ENCODE measurements around the gene SH2D1A.
"Not testable (repeated sequence)": the region's sequence is repeated elsewhere in the genome, so short reads cannot be mapped to it uniquely, and the experiment has no call there.

Gene SH2D1A

DNA sequence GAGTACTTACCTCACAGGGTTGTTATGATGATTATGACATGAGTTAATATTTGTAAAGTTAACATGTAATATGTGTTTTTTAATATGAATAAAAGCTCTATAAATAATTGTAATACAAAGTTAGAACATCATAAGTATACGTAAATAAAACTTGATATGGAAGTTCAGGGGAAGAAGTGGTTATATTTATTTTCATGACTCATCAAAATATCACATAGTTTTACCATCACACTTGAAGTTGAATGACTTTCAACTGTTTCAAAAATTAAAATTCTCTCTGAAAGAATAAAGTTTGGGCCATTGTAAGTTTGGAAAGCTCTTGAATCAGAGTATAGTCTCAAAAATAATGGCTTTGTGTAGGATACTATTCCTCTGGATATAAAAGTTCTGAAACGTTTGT lies 8.3 kb downstream of the SH2D1A start:
- DNase-seq (ENCODE audit: low spot score) = no peak

- DNase-seq (ENCODE audit: low spot score) = no peak
Measured at GRCh38 chrX:124358800-124359383, 12.5 kb downstream of the SH2D1A start.

DNA sequence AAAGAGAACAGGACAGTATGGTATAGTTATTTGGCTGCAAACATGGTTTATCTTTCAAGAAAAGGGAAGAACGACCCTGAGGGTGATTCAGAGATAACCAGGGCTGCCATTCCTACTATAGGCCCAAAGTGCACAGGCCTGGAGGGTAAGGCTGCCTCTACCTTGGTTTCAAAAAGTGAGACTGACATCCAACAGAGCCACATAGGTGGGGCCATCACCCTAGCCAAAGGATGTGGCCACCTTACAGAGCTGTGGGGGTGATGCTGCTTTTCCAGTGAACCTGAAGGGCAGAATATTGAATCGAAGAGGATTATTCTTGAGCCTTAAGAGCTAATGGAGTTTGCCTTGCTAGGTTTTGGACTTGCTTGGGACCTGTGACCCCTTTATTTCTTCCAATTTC lies 15.7 kb downstream of the SH2D1A start:
- no peak for DNase-seq (ENCODE audit: low spot score)

DNA sequence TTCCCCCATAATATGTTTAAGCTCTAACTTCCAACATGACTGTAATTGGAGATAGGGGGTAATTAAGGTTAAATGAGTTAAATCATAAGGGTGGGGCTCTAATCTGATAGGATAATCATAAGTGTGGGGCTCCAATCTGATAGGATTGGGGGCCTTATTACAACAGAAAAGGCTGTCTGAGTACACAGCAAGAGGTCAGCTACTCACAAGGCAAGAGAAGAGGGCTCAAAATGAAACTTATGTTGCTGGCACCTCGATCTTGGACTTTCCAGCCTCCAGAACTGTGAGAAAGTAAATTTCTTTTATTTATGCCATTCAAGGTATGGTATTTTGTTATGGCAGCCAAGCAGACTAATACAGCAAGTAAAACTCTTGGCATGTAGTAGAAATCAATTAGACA lies 16.4 kb downstream of the SH2D1A start:
- DNase-seq (ENCODE audit: low spot score) = no peak

- no peak for DNase-seq (ENCODE audit: low spot score)
Measured at GRCh38 chrX:124369722-124370121, 23.4 kb downstream of the SH2D1A start.

DNA sequence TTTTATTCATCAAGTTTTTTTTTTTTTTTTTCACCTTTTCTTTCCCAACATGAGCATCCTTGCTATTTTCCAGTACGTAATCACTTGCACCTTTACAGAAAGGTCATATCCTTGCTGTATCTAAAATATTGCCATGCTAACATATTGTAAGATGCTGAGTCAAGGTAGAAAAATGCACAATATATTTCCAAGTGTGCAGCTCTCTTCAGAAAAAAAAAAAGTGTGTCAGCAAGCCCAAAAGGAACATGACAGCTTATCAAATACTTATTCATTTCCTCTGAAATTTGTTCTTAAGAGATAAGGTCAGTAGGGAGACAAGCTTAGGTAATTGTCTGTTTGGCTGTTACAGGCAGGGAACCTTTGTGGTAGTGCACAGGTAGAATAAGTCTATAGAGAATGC lies 27.0 kb downstream of the SH2D1A start:
- no peak for DNase-seq (ENCODE audit: low spot score)

DNA sequence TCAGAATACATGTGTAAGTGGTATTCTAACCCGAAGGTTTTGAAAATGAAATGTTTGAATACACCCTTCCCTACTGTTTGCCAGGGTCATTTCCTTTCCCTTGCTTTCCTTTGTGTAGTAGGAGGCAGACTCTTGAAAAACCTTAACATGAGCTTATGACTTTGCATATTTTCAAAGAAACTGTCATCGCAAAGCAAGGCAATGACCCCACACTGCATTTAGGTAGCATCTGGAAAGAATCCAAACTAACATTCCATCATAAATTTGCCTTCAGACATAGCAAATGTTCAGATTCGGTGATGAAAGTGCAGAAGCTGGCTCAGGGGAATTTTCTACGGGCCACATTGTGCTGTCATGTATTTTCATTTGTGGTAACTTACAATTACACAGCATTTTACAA lies 32.3 kb downstream of the SH2D1A start:
- no peak for DNase-seq (ENCODE audit: low spot score)

- DNase-seq (ENCODE audit: low spot score) = no peak
Measured at GRCh38 chrX:124383354-124383753, 37.0 kb downstream of the SH2D1A start.

GRCh38 chrX:124386401-124386800 lies 40.0 kb downstream of the SH2D1A start:
- no peak for DNase-seq (ENCODE audit: low spot score)

GRCh38 chrX:124388562-124388961 lies 42.2 kb downstream of the SH2D1A start:
- DNase-seq (ENCODE audit: low spot score) = peak; percentile 75

DNA sequence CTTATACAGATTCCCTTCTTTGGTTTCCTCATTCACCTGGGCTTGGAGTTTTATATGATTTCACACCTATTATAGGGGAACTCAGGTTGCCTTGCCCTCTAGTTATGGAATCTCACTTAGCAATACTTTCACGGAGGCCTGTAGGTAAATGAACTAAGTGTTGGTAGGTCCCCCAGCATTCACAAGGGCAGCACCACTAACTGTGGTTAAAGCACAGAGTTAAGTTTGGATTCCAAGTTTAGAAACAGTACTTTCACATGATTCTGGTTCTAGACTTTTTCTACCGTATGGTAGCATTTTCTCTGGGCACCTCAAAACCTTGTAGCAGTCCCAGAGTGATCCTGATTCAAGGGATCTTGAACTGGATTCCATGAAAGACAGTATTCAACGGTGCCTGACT lies 46.4 kb downstream of the SH2D1A start:
- DNase-seq (ENCODE audit: low spot score) = no peak

DNA sequence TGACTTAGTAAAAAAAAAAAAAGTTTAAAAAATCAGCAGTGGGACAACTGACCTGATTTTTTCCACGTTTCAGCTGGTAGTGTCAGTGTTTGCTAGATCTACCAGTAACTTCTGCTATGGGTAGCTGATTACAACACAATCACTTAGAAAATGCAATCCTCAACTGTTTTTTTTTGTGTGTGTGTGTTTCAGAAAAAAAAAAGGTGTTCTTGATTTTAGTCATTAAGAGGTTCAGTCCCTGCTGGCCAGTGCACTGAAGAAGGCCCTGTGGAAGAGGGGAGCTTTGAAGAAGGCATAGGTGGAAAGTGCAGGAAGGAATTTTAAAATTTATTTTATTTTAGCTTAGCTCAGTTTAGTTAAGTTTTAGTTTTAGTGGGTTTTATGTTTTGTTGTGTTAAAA lies 46.9 kb downstream of the SH2D1A start:
- DNase-seq (ENCODE audit: low spot score) = no peak

- DNase-seq (ENCODE audit: low spot score) = no peak
Measured at GRCh38 chrX:124393659-124394058, 47.3 kb downstream of the SH2D1A start.

- DNase-seq (ENCODE audit: low spot score) = no peak
Measured at GRCh38 chrX:124395145-124395880, 49.0 kb downstream of the SH2D1A start.

DNA sequence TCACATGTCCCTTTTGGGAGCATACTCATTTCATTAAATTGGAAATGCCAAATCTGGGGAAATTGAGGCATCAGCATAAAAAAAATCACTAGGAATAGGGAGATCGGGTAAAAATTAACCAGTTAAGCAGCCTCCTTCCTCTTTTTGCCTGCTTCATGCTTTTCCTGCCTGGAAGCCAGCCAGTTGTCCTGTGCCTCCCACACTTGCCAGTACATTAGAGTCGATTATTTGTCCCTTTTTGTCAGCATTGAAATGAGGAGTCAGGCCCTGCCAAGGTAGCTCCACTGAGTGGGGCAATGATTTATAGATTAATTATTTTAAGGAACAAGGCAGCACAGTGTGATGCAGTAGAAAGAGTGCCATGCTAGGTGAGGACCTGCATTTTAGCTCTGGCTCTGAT lies 55.3 kb downstream of the SH2D1A start:
- peak; percentile 6 for DNase-seq (ENCODE audit: low spot score)

DNA sequence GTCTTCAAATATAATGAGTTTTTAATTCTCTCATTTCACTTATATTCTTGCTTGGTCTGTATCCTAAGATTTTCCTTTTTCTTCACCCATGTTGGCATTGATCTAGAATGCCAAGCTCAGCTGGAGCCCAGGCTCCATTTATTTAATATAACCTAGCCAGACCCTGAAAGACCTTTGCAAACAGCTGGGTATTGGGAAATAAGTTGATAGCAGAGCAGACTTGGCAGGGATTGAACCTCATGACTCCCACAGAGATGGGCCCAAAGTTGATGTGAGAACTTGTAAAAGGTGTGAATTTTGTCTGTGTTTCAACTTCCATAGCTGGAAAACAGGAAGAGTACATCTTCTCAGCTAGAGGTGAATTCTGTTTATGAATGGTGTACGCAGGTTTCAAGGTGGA lies 59.5 kb downstream of the SH2D1A start:
- no peak for DNase-seq (ENCODE audit: low spot score)

- DNase-seq (ENCODE audit: low spot score) = peak; percentile 69
Measured at GRCh38 chrX:124406294-124407014, 60.1 kb downstream of the SH2D1A start.

DNA sequence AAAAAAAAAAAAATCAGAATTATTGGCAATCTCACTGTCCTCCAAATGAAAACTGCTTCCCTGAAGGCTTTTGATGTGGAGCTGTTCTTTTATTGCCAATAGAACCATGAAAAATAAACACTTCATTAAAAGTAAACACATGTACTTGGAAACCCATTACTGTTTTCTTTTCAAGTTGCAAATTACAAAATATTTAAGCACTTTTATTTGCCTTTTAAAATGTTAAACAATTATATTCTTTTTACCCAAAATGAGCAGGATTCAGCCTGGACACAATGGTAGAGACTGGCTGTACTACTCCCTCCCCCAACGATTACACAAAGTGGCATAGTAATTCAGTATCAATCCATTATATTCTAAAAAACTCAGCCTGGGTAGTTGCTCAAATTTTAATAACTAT lies 60.9 kb downstream of the SH2D1A start:
- no peak for DNase-seq (ENCODE audit: low spot score)

GRCh38 chrX:124408380-124408779 lies 62.0 kb downstream of the SH2D1A start:
- DNase-seq (ENCODE audit: low spot score) = not testable (repeated sequence)

DNA sequence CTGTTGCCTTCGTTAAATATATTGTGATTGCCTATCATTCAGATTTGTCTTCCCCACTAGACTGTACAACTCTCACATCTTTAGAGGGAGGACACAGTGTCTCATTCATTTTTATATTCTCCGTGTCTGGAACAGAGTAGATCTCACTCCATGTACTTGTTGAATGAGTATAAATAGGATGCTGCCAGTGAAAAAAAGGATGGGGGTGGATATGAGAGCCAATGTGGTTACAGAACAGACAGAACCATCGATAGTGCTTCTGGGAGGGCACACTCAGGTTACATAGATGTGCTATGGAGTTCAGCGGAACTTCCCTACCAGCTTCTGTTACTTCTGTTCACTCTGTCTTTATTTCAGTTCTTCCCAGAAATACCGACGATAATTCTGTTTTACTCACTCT lies 66.9 kb downstream of the SH2D1A start:
- no peak for DNase-seq (ENCODE audit: low spot score)

GRCh38 chrX:124414281-124414680 lies 67.9 kb downstream of the SH2D1A start:
- no peak for DNase-seq (ENCODE audit: low spot score)

DNA sequence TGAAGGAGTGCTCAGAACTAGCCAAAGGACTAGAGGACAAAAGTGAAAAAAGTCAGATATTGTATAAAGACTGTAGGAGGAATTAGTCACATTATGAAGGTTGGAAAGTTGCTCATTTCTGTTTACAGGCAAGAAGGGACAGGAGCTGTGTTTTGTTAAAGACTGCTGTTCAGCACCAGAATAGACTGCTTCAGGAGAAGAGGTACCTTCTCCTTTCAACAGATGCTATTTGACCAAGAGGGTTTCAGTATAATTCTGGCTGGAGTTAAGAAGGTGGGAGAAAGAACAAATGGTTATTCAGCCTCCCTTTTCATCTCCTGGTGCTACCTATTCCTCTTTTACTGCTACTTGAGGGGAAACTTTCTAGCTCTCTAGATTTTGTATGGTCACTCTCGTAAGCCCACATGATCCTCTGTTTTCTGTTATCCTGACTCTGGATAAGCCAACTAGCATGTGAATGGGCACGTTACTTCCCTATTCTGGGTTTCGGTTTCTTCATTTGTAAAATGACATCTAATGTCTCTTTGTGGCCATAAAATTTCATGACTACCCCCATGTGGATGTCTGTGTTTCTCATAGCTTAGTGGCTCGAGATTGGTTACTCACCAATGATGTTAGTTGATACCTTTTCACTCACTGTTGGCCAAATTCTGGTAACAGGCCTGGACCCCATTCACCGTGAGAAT lies 68.9 kb downstream of the SH2D1A start:
- DNase-seq (ENCODE audit: low spot score) = no peak
